SJSA1 (cell line): Measurements from ENCODE around the gene RAB9B. TPM values are rescaled to one million over a fixed set of nuclear protein-coding genes. Genes with fewer than 3 reads are reported as not detected.

Experiments
- DNase-seq, 2 experiments: peaks; one replicate each; pipeline ENCODE4 v3.0.0-alpha.2; 2015 to 2020; ENCODE audit warnings: low spot score in 2 of 2, low read depth in 1 of 2
- H3K27ac ChIP-seq: fragments of 250-450 bp; sonication (Bioruptor Pico); 2 replicates; pipeline ENCODE4 v1.5.1; 2020; ENCODE audit warnings: mild to moderate bottlenecking, moderate library complexity
- H3K27me3 ChIP-seq: fragments of 250-450 bp; sonication (Bioruptor Pico); replicated peaks from 2 replicates; pipeline ENCODE4 v1.5.1; 2020; ENCODE audit warnings: mild to moderate bottlenecking, moderate library complexity
- H3K36me3 ChIP-seq: fragments of 250-450 bp; sonication (Bioruptor Pico); 2 replicates; pipeline ENCODE4 v1.5.1; 2020; ENCODE audit warnings: mild to moderate bottlenecking
- H3K4me1 ChIP-seq: fragments of 250-450 bp; sonication (Bioruptor Pico); replicated peaks from 2 replicates; pipeline ENCODE4 v1.6.1; 2021; ENCODE audit warnings: mild to moderate bottlenecking
- H3K4me3 ChIP-seq: fragments of 250-450 bp; sonication (Bioruptor Pico); 2 replicates; pipeline ENCODE4 v1.5.1; 2020; ENCODE audit warnings: mild to moderate bottlenecking
- H3K9me3 ChIP-seq: fragments of 250-450 bp; sonication (Bioruptor Pico); replicated peaks from 2 replicates; pipeline ENCODE4 v1.5.1; 2020; ENCODE audit warnings: mild to moderate bottlenecking
- total RNA-seq: library from RNA; depleted of rRNA; stranded (reverse); fragments of >200 nt; shearing (Covaris generic); gene quantifications from 2 replicates; pipeline ENCODE4 v1.2.3, GENCODE V29; 2014

Gene RAB9B
- total RNA-seq, 1 experiment from 2014 or later, result 0.50 TPM

DNA sequence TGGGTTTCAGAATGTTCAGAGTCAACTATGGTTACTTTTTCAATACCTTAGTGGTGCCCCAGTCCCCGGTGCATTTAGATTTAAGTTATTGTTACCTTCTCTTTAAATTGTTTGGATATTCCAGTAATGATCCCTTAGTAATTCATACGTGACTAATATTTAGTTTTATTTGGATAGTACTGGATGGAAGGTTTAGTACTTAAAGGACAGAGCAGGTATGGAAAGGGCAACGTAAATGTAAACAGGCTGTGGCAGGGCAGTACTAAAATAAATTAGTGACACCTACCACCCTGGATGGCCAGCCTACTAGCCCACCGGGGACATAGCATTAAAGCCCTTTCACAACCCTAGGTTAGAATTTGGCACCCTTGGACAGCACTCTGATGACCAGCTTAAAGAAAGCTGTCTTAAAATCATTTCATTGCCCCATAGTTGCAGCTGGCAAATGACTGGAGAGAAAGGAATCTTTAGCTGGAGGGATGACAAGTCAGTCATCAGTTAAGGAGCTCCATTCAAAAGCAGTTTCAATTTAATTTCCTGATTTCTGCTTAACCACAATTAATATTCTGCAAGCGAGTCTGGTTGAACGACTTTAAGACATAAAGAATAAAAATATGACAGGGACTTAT, 39.0 kb downstream of the RAB9B start:
- Histone ChIP-seq H3K27me3 (no peaks in the 10 kb centered on the region), H3K4me3 (no peak overlapping the region), H3K36me3 (no peaks in the 10 kb centered on the region), H3K27ac (no peak overlapping the region), H3K4me1 (no peaks in the 10 kb centered on the region), H3K9me3 (no peaks in the 10 kb centered on the region)
- DNase-seq, result no peak

DNA sequence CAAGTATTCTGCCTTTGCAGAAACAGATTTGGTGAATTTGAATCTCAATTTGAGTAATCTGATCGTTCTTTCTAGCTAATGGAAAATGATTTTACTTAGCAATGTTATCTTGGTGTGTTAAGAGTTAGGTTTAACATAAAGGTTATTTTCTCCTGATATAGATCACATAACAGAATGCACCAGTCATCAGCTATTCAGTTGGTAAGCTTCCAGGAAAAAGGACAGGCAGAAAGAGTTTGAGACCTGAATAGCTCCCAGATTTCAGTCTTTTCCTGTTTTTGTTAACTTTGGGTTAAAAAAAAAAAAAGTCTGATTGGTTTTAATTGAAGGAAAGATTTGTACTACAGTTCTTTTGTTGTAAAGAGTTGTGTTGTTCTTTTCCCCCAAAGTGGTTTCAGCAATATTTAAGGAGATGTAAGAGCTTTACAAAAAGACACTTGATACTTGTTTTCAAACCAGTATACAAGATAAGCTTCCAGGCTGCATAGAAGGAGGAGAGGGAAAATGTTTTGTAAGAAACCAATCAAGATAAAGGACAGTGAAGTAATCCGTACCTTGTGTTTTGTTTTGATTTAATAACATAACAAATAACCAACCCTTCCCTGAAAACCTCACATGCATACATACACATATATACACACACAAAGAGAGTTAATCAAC, 40.1 kb downstream of the RAB9B start:
- no peak overlapping the region for H3K27ac ChIP-seq
- no peak for DNase-seq

DNA sequence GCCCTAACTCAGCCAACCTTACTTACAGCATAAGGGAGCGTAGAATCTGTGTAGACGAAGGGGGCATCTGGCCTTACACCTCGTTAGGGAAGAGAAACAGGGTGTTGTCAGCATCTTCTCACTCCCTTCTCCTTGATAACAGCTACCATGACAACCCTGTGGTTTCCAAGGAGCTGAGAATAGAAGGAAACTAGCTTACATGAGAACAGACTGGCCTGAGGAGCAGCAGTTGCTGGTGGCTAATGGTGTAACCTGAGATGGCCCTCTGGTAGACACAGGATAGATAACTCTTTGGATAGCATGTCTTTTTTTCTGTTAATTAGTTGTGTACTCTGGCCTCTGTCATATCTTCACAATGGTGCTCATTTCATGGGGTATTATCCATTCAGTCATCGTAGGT, 40.8 kb downstream of the RAB9B start:
- Histone ChIP-seq H3K4me1 (no peaks in the 10 kb centered on the region), H3K4me3 (no peak overlapping the region), H3K27me3 (no peaks in the 10 kb centered on the region), H3K36me3 (no peaks in the 10 kb centered on the region), H3K9me3 (no peaks in the 10 kb centered on the region), H3K27ac (no peak overlapping the region)
- no peak for DNase-seq

More for the DNA sequence above, 40.1 kb downstream of the RAB9B start:
- Histone ChIP-seq H3K9me3 (no peaks in the 10 kb centered on the region), H3K36me3 (no peaks in the 10 kb centered on the region), H3K4me3 (no peak overlapping the region), H3K4me1 (no peaks in the 10 kb centered on the region), H3K27me3 (no peaks in the 10 kb centered on the region)

DNA sequence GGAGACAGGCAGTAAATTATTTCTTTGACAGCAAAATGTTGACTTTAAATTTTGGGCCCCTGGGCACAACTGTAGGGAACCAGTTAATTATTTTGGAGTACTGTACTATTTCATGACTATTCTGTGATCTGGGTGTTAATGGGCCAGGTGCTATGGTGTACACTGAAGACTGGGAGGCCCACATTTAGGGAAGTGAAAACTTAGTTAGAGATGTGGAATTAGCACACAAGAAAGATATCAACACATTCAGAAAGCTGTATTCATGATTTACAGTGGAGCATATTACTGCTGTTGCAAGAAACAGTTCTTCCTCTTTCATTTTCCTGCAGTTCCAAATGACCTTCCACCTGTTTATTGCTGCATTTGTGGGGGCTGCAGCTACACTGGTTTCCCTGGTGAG, 43.1 kb downstream of the RAB9B start:
- Histone ChIP-seq H3K9me3 (no peaks in the 10 kb centered on the region), H3K27ac (no peak overlapping the region), H3K36me3 (no peaks in the 10 kb centered on the region), H3K4me3 (no peak overlapping the region), H3K4me1 (no peaks in the 10 kb centered on the region), H3K27me3 (no peaks in the 10 kb centered on the region)
- no peak for DNase-seq

DNA sequence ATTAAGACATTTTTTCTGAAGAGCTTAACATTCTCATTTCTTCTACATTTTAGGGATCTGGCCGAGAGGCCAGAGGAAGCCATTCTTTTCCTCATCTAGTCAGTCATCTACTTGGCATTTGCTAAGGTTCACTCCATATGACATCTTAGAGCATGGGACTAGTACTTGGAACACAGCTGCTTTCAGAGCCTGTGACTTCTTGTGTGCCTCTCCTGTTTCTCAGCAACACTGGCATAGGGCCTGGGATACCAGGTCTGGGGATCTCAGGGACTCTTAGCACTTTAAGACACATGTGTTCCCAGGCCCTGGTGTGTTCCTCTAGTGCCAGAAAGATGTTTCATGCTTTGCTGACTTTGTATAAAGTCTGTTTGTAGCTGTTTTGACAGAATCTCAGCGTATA, 48.1 kb downstream of the RAB9B start:
- no peaks in the 10 kb centered on the region for H3K27me3 ChIP-seq
- DNase-seq, result no peak

DNA sequence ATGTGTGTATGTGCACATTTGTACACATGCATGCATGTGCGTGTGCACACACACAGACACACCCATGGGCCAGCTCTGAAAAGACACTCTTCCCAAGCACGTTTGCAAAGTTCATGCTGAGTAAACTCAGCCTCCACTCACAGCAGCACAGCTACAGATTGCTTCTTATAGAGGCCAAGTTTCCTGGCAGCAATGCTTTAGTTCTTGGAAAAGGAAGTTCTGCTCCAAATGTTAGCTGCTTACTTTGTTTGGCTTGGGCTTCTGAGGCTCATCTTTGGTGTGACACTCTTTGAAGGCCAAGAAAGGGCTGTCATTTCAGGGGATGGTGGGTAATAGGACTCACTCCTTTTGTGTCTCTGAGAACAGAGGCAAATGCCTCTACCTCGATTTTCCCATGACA, 48.9 kb downstream of the RAB9B start:
- no peak overlapping the region for H3K4me3 ChIP-seq
- no peaks in the 10 kb centered on the region for H3K27me3 ChIP-seq
- H3K4me1 ChIP-seq, result no peaks in the 10 kb centered on the region
- no peaks in the 10 kb centered on the region for H3K36me3 ChIP-seq
- no peak overlapping the region for H3K27ac ChIP-seq
- H3K9me3 ChIP-seq, result no peaks in the 10 kb centered on the region
- DNase-seq, result no peak

More for the DNA sequence above, 48.1 kb downstream of the RAB9B start:
- Histone ChIP-seq H3K27ac (no peak overlapping the region), H3K4me3 (no peak overlapping the region), H3K36me3 (no peaks in the 10 kb centered on the region), H3K9me3 (no peaks in the 10 kb centered on the region), H3K4me1 (no peaks in the 10 kb centered on the region)

DNA sequence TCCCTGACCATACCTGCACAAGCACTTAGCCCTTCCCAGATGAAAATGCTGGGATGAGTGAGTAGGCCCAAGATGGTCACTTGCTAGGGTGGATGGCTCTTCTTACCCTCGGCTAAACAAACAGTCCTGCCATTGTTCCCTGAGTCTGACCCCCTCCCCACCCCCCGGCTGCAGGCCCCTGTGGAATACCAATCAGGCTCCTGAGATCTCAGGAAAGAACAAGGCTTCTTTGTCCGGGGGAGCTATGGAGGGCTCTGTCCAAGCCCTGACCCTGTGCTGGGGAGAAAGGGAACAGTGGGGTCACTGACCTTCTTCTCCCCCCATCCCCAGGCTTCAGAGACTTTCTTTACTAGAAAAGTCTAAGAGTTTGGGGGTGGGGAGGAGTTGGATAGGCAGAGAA, 49.4 kb downstream of the RAB9B start:
- no peaks in the 10 kb centered on the region for H3K9me3 ChIP-seq
- H3K4me1 ChIP-seq, result no peaks in the 10 kb centered on the region
- H3K27me3 ChIP-seq, result no peaks in the 10 kb centered on the region
- H3K4me3 ChIP-seq, result no peak overlapping the region
- H3K27ac ChIP-seq, result no peak overlapping the region
- no peaks in the 10 kb centered on the region for H3K36me3 ChIP-seq
- DNase-seq, result no peak

DNA sequence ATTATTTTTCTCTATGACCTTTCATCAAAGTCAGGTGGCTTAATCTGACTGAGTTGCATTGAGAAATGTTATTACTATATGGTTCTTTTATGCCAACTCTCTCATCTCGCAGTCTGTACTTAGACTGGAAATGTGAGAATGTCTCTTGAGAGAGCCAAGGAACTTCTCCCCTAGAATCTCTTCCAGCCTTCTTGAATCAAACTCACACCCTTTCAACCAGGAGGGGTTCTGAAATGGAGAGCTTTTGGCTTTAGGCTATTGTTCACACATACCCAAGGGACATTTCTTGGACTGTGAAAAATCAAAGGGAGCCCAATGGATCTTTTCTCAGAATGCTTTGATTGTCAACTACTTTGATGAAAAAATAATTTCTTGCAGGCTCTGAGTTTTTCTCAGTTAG, 50.4 kb downstream of the RAB9B start:
- no peaks in the 10 kb centered on the region for H3K9me3 ChIP-seq
- H3K4me1 ChIP-seq, result no peaks in the 10 kb centered on the region
- no peaks in the 10 kb centered on the region for H3K27me3 ChIP-seq
- H3K36me3 ChIP-seq, result no peaks in the 10 kb centered on the region
- H3K27ac ChIP-seq, result no peak overlapping the region
- no peak for DNase-seq
- H3K4me3 ChIP-seq, result no peak overlapping the region

DNA sequence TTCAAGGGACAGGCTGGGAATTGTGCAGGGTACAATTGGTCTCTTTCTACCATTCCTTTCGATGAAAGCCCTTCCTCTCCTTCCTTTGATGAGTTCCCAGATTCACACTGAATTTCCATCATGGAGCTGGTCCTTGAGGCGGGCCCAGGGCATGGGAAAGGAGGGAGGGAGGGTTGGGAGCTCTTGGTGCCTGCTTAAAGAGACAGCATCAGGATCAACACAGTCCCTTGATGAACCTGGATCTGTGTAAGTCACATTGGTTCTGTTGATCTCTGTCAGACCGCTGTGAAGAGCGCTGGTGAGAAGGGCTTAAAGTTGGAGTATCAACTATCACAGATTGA, 51.0 kb downstream of the RAB9B start:
- no peaks in the 10 kb centered on the region for H3K36me3 ChIP-seq
- no peaks in the 10 kb centered on the region for H3K27me3 ChIP-seq
- H3K4me1 ChIP-seq, result no peaks in the 10 kb centered on the region

DNA sequence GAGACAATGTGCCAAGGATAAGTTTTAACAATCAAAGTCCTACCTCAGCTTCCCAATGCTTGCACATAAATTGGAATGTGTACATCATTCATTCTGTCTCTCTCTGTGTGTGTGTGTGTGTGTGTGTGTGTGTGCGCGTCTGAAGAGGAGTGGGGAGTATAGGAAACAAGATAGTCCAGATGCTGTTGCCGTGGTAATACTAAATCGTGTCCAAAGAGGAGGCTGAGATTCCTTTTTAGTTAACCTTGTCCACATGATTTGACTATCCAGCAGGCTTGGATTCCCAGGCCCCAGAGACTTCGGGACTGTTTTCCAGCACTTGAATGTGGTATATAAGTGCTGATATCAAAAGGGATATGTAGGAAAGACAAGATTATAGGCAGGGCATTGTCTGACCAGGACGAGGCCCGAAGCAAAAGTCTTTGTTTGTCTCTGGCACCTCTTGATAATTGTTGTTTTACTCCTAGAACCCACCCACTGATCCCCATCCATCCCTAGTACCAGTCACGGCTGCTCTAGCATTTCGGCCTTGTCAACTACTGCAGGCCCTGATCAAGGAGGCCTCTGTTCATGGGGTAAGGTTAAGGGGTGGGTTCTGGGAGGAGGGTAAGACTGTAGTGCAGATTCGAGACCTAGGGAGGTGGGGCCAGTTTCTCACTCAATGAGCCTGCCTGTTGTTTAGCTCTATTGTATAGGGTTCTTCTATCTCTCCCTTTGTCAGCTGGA, 51.6 kb downstream of the RAB9B start:
- H3K4me1 ChIP-seq, result no peaks in the 10 kb centered on the region
- no peaks in the 10 kb centered on the region for H3K9me3 ChIP-seq
- H3K4me3 ChIP-seq, result no peak overlapping the region
- DNase-seq, result no peak
- no peaks in the 10 kb centered on the region for H3K27me3 ChIP-seq
- H3K36me3 ChIP-seq, result no peaks in the 10 kb centered on the region
- H3K27ac ChIP-seq, result no peak overlapping the region

More for the DNA sequence above, 51.0 kb downstream of the RAB9B start:
- DNase-seq, result no peak
- Histone ChIP-seq H3K9me3 (no peaks in the 10 kb centered on the region), H3K4me3 (no peak overlapping the region), H3K27ac (no peak overlapping the region)

DNA sequence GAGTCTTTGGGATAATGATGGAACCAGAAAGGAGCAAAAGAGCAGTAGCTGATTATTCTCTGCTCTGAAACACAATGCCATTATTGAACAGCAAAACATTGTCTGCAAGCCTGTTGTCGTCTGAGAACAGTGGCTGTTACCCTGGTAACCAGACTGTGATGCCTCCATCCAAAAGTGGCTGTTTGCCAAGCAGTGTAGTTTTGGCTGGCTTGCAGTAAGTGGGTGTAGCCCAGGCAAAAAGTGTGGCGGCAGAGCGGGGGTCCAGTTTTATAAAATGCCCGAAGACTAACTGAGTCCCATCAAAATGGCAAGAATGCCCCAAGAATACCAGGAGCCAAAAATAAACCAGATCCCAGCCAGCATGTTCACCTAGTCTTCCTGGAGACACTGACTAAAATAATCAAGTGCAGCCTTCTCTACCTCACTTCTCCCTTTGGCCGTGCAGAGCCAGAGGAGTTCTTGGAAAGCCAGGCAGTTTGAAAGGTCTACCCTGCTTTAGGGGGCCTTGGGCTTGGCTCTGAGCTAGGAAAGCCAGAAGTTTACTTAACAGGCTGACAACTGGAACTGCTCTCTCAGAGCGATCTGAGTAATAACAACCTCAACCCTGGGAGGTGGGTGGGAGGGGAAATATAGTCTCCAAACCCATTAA, 52.8 kb downstream of the RAB9B start:
- Histone ChIP-seq H3K4me3 (no peak overlapping the region), H3K4me1 (no peaks in the 10 kb centered on the region), H3K27me3 (no peaks in the 10 kb centered on the region), H3K9me3 (no peaks in the 10 kb centered on the region), H3K27ac (no peak overlapping the region), H3K36me3 (no peaks in the 10 kb centered on the region)
- DNase-seq, result no peak

DNA sequence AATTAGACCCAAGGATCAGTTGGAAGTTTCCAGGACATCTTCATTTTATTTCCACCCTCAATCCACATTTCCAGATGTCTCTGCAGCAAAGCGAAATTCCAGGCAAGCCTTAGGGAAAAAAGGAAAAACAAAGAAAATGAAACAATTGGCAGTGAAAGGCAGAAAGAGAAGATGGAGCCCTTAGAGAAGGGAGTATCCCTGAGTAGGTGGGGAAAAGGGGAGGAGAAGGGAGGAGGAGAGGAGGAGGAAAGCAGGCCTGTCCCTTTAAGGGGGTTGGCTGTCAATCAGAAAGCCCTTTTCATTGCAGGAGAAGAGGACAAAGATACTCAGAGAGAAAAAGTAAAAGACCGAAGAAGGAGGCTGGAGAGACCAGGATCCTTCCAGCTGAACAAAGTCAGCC, 55.5 kb downstream of the RAB9B start, which contains the start of gene PLP1:
PLP1 (plus strand) TSS at position 295 of the 400 bp plus-strand sequence. CDS start 156 bp downstream, outside the sequence.
- no peak for DNase-seq
- no peak within 1 kb of the TSS for H3K4me3 ChIP-seq
- H3K9me3 ChIP-seq, result no peaks in the 10 kb centered on the region
- H3K27me3 ChIP-seq, result no peaks in the 10 kb centered on the region
- H3K27ac ChIP-seq, result no peak within 1 kb of the TSS
- H3K4me1 ChIP-seq, result no peaks in the 10 kb centered on the region
- H3K36me3 ChIP-seq, result no peaks in the 10 kb centered on the region

DNA sequence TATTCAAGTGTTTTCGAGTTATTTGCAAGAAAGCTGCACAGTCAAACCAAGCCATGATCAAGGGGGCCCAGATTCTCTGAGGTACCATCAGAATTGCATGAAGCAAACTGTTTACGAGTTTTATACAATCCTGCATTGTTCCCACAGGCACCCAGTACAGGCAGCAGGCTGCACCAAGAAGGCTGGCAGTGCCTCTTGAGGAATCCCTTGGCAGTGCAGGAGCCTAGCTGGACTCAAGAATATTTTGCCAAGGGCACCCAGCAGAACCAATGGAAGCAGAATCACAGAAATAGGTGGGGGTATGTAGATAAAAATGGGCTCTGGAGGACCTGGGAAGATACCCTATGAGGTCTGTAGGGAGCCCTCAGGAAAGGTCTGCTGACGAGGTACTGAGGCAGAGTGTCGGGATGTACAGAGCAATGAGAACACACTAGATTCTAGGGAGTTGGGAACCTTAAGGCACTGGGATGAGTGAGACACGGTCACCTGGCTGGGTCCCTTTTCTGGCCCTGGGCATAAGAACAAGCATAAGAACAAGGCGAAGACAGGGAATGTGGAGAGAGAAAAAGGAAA, 57.9 kb downstream of the RAB9B start:
- no peaks in the 10 kb centered on the region for H3K4me1 ChIP-seq
- DNase-seq, result peak in 1 of 2 experiments; percentile 13
- H3K27ac ChIP-seq, result no peak overlapping the region
- H3K27me3 ChIP-seq, result no peaks in the 10 kb centered on the region
- no peaks in the 10 kb centered on the region for H3K9me3 ChIP-seq
- H3K4me3 ChIP-seq, result no peak overlapping the region
- no peaks in the 10 kb centered on the region for H3K36me3 ChIP-seq

DNA sequence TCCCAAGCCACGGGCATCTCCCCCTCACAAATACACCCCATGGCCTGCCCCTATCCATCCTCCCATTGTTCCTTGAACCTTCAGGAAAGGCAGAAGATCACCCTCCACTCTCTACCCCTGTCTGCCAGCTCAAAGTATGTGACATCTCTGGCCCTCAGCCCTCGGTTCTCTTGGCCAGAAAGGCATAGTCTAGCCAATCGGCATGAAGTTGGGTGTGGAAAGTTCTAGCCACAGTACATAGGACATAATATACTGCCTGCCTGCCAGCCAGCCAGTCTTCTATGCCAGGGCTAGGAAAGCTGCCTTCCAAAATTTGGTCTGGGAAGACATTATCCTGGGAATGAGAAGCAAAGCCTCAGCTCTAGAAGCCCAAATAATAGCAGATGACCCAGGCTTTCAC, 58.6 kb downstream of the RAB9B start:
- no peak overlapping the region for H3K4me3 ChIP-seq
- no peaks in the 10 kb centered on the region for H3K27me3 ChIP-seq
- no peaks in the 10 kb centered on the region for H3K36me3 ChIP-seq
- DNase-seq, result no peak
- H3K4me1 ChIP-seq, result no peaks in the 10 kb centered on the region
- no peaks in the 10 kb centered on the region for H3K9me3 ChIP-seq
- H3K27ac ChIP-seq, result no peak overlapping the region
